Heart right ventricle (tissue), 16 donors: ENCODE results near the gene CYP2J2. TPM values are rescaled to one million over a fixed set of nuclear protein-coding genes. Genes with fewer than 3 reads are reported as not detected.

Experiments used
- ATAC-seq, 8 donors: fragments of 200-7000 bp; cut with Tn5 transposase; one replicate each; pipeline ENCODE4 v1.9.1; 2020; ENCODE audit warnings: mild to moderate bottlenecking in 8 of 8, moderate library complexity in 8 of 8, moderate number of reproducible peaks in 1 of 8
- DNase-seq, 2 donors: peaks; one replicate each; pipeline ENCODE4 v3.0.0-alpha.2; 2020
- H3K27ac ChIP-seq, 10 donors: fragments of 200-600 bp; sonication (generic) in 2 of 10; one replicate each; pipeline versions ENCODE4 v1.5.0 to v1.8.0; 2020 to 2022; ENCODE audit warnings: mild to moderate bottlenecking in 3 of 10
- H3K27me3 ChIP-seq, 7 donors: fragments of 200-600 bp; one replicate each; pipeline ENCODE4 v1.8.0; 2021 to 2022; ENCODE audit warnings: mild to moderate bottlenecking in 2 of 7
- H3K36me3 ChIP-seq, 9 donors: fragments of 200-600 bp; sonication (generic) in 1 of 9; one replicate each; pipeline versions ENCODE4 v1.5.0 to v1.8.0; 2020 to 2022; ENCODE audit warnings: mild to moderate bottlenecking in 2 of 9
- H3K4me1 ChIP-seq, 9 donors: fragments of 200-600 bp; sonication (generic) in 1 of 9; one replicate each; pipeline versions ENCODE4 v1.5.0 to v1.8.0; 2020 to 2022; ENCODE audit warnings: mild to moderate bottlenecking in 4 of 9
- H3K4me3 ChIP-seq, 10 donors: fragments of 200-600 bp; sonication (generic) in 2 of 10; one replicate each; pipeline versions ENCODE4 v1.5.0 to v1.8.0; 2020 to 2022; ENCODE audit warnings: mild to moderate bottlenecking in 7 of 10, moderate library complexity in 2 of 10
- H3K9me3 ChIP-seq, 11 donors: fragments of 200-600 bp in 10 of 11; sonication (generic) in 2 of 11; one replicate each; pipeline versions ENCODE4 v1.5.0 to v1.8.0; 2013 to 2022; ENCODE audit warnings: mild to moderate bottlenecking in 2 of 11, control low read depth in 1 of 11, moderate library complexity in 1 of 11
- CTCF ChIP-seq, 9 donors: fragments of 200-600 bp; sonication (generic) in 2 of 9; IDR thresholded peaks; one replicate each; pipeline versions ENCODE4 v1.5.0 to v1.8.0; 2021 to 2022; ENCODE audit warnings: antibody characterized with exemption in 9 of 9, mild to moderate bottlenecking in 5 of 9, moderate library complexity in 1 of 9
- WGBS, 2 donors: extraction: QIAGEN DNeasy Blood & Tissue Kit; methylation state at CpG; one replicate each; pipeline ENCODE4 v1.1.7; 2013; ENCODE audit warnings: inconsistent platforms in 1 of 2; 5-methylcytosine and 5-hydroxymethylcytosine counted together
- intact Hi-C, 10 donors: fragments of 100-400 bp; cut with DNase I; formaldehyde crosslinking; loops; one replicate each; pipeline versions ENCODE4 v1.11.1 to v1.14.2; 2022
- polyA plus RNA-seq, 2 donors: library from polyadenylated mRNA; stranded (reverse); fragments of 200-250 nt; gene quantifications; one replicate each; pipeline ENCODE4 v1.2.3, GENCODE V29; 2013
- total RNA-seq, 10 donors: library from RNA; stranded (reverse); fragmentation: NEBNext Ultra II Directional in 3 of 10; extraction: Animal tissue kit (Norgen Biotek cat#: 25700) in 3 of 10; gene quantifications; one replicate each; pipeline versions ENCODE4 v1.2.1 to v1.2.4, GENCODE V29; 2021 to 2023
- donor health status: Arrhythmogenic right ventricular cardiomyopathy.
- donor health status: ischemic (EF 13 %, LVEDD 7.1; RV severe dilation, severe dysfunction).
- donor health status: healthy with polysubstance abuse.
- donor health status: DM: no; HTN: yes; CAD: no.
- donor health status: DM: no; HTN: no; CAD: no.
- donor health status: ischemic (EF 25% LVEDD 6.9; RV normal size, moderate dysfunction).
- donor health status: ischemic (EF 25% LVEDD 5.7; RV mildly dilated, moderate dysfunction).
- donor health status: healthy.
- donor health status: DM: yes; HTN: yes; CAD: no.
- donor health status: Ischemic cardiomyopathy.
- donor health status: ischemic (EF 35%, LVEDD 5.7; RV mildly dilated, moderate dysfunction).
- donor health status: nonischemic (EF 11% LVEDD 7.7; RV severe dilation, severe dysfunction).
- donor health status: DM: yes; HTN: yes; CAD: no.
- donor health status: PGD.
- donor health status: ischemic (EF 29% LVEDD 5.4; RV normal size, mild dysfunction).
- donor health status: nonischemic (EF 23%, LVEDD 6.1; RV moderate dilation, normal function).

Gene CYP2J2
- total and polyA plus RNA-seq, 12 donors: 24.0 to 212 (median 130) TPM

DNA sequence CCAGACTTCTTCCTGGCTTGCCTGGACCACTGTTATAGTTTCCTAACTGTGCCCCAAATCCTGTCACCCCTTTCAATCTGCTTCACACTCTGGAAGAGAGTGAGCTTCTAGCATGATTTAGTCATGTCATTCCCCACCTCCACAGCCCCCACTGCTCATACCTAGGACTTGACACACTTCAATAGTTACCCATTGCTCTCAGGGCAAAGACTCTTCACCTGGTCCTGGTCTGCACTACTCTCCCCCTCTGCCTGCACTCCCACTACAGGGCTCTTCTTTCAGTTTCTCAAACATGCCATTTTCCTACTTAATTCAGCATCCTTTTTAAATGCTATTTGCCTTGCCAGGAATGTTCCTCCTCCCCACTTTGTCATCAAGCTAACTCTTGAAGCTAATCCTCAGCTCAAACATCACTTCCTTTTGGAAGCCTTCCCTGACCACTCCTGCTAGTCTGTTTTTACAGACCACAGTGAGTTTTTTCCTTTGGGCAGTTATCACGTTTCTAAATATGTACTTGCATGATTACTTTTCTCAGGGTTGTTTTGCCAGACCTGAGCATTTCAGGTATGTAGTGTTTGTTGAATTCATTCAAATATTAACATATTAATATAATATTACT, 24.7 kb downstream of the CYP2J2 start:
- intact Hi-C loops: loop anchor here in 1 of 10 donors (5.0 kb wide), 1 partner anchor 45 kb away; no protein-coding TSS in a partner anchor
- peaks cover 0 to 54% (median 4%) of the 10 kb centered on the region in 9 donors for H3K36me3 ChIP-seq
- ATAC-seq: peak in 2 of 8 donors; percentile 38 to 56

GRCh38 chr1:59900640-59901039, 25.9 kb downstream of the CYP2J2 start:
- peaks cover 0 to 58% (median 10%) of the 10 kb centered on the region in 9 donors for H3K4me1 ChIP-seq
- no peak overlapping the region for H3K4me3 ChIP-seq
- DNase-seq (no peak), ATAC-seq (peak in 1 of 8 donors; percentile 56)
- no peak overlapping the region for H3K27ac ChIP-seq
- intact Hi-C loops: loop anchor here in 1 of 10 donors (5.0 kb wide), 1 partner anchor 47 kb away; no protein-coding TSS in a partner anchor
- no peaks in the 10 kb centered on the region for H3K9me3 ChIP-seq
- TF ChIP-seq CTCF (IDR thresholded peaks at IDR 0.05): no peak
- H3K36me3 ChIP-seq: peaks cover 0 to 52% (median 4%) of the 10 kb centered on the region in 9 donors
- 70 to 89% methylated on average over 2 of the region's 2 CpGs for WGBS, 2 donors
- peaks cover 0 to 2% (median 0%) of the 10 kb centered on the region in 7 donors for H3K27me3 ChIP-seq

More for the DNA sequence above, 24.7 kb downstream of the CYP2J2 start:
- Histone ChIP-seq H3K9me3 (no peaks in the 10 kb centered on the region), H3K27ac (peak overlapping the region in 4 of 10 donors; percentile 39 to 60 (median 54)), H3K4me1 (peaks cover 0 to 57% (median 10%) of the 10 kb centered on the region in 9 donors), H3K4me3 (no peak overlapping the region), H3K27me3 (peaks cover 0 to 2% (median 0%) of the 10 kb centered on the region in 7 donors)
- no peak for DNase-seq
- no peak for TF ChIP-seq CTCF (IDR thresholded peaks at IDR 0.05)
- WGBS, 2 donors: 6 to 8% methylated on average over 1 of the region's 1 CpG

- peaks cover 0 to 2% (median 0%) of the 10 kb centered on the region in 7 donors for H3K27me3 ChIP-seq
- intact Hi-C loops: loop anchor here in 1 of 10 donors (5.0 kb wide), 1 partner anchor 38 kb away; no protein-coding TSS in a partner anchor
- WGBS, 2 donors: 41 to 44% methylated on average over 3 of the region's 3 CpGs
- TF ChIP-seq CTCF (IDR thresholded peaks at IDR 0.05): no peak
- peaks cover 0 to 48% (median 10%) of the 10 kb centered on the region in 9 donors for H3K4me1 ChIP-seq
- H3K27ac ChIP-seq: peak overlapping the region in 2 of 10 donors; percentile 0 to 13
- peaks cover 0 to 37% (median 0%) of the 10 kb centered on the region in 9 donors for H3K36me3 ChIP-seq
- ATAC-seq: no peak
- DNase-seq: no peak
- H3K9me3 ChIP-seq: no peaks in the 10 kb centered on the region
- no peak overlapping the region for H3K4me3 ChIP-seq
Measured at GRCh38 chr1:59898927-59899326, 27.6 kb downstream of the CYP2J2 start.

DNA sequence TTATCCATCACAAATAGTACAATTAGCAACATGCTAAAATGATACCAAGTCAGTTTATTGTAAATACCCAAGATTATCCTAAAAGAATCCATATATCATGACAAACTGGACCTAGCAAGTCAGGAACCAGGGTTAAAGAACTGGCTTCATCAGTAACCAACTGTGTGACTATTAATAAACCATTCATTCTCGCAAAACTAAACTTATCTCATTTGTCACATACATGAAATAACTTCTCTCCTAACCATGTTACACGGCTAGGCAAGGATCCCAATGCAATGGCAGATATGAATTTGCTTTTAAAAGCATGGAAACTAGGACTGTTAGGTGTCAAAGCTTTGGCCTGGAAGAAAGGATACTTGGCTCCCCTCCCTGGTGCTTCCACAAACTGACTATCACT, 29.4 kb downstream of the CYP2J2 start:
- WGBS, 2 donors: 47 to 50% methylated on average over 2 of the region's 2 CpGs
- ATAC-seq (peak in 3 of 8 donors; percentile 4 to 66 (median 60)), DNase-seq (no peak)
- no peak for TF ChIP-seq CTCF (IDR thresholded peaks at IDR 0.05)
- H3K9me3 ChIP-seq: no peaks in the 10 kb centered on the region
- peaks cover 0 to 49% (median 0%) of the 10 kb centered on the region in 9 donors for H3K36me3 ChIP-seq
- peaks cover 0 to 32% (median 9%) of the 10 kb centered on the region in 9 donors for H3K4me1 ChIP-seq
- peaks cover 0 to 2% (median 0%) of the 10 kb centered on the region in 7 donors for H3K27me3 ChIP-seq
- peak overlapping the region in 5 of 10 donors; percentile 25 to 48 (median 32) for H3K27ac ChIP-seq
- no peak overlapping the region for H3K4me3 ChIP-seq
- intact Hi-C loops: loop anchor here in 1 of 10 donors (5.0 kb wide), 1 partner anchor 40 kb away; no protein-coding TSS in a partner anchor
